HG02571 (cell line): Measurements from ENCODE around the gene MX2.
"Not testable (repeated sequence)": the region's sequence is repeated elsewhere in the genome, so short reads cannot be mapped to it uniquely, and the experiment has no call there.

Experiments
- ATAC-seq: cut with Tn5 transposase; IDR thresholded peaks from one replicate; pipeline ENCODE4 v1.9.1; 2021; ENCODE audit warnings: mild to moderate bottlenecking, moderate library complexity; ENCODE audit not compliant: unreplicated experiment

Gene MX2

GRCh38 chr21:41361786-41362604 is at the start of gene MX2:
TSS of gene MX2 (plus strand) at chr21:41362027. CDS start at chr21:41376907, 14,880 bp downstream.
- ATAC-seq: peak; percentile 49

GRCh38 chr21:41313285-41314164 is 48.3 kb upstream of the MX2 start:
- not testable (repeated sequence) for ATAC-seq

- ATAC-seq: no peak
Observed at GRCh38 chr21:41315726-41316125, 46.1 kb upstream of the MX2 start.

GRCh38 chr21:41316200-41317062 is 45.4 kb upstream of the MX2 start, which contains the start of gene FAM3B:
TSS of gene FAM3B (plus strand) at chr21:41316801. CDS start at chr21:41316880, 79 bp downstream.
- ATAC-seq: no peak

- ATAC-seq: no peak
Observed at GRCh38 chr21:41317063-41317392, 44.8 kb upstream of the MX2 start.

- no peak for ATAC-seq
Observed at GRCh38 chr21:41317458-41317857, 44.4 kb upstream of the MX2 start.

- ATAC-seq: no peak
Observed at GRCh38 chr21:41318218-41318617, 43.6 kb upstream of the MX2 start.

- ATAC-seq: no peak
Observed at GRCh38 chr21:41319273-41319672, 42.6 kb upstream of the MX2 start.

- ATAC-seq: no peak
Observed at GRCh38 chr21:41321211-41321907, 40.5 kb upstream of the MX2 start.

GRCh38 chr21:41321908-41322495 is 39.8 kb upstream of the MX2 start:
- no peak for ATAC-seq

GRCh38 chr21:41322496-41323382 is 39.1 kb upstream of the MX2 start:
- ATAC-seq: no peak

- ATAC-seq: no peak
Observed at GRCh38 chr21:41325138-41325912, 36.5 kb upstream of the MX2 start.

- no peak for ATAC-seq
Observed at GRCh38 chr21:41326414-41327080, 35.3 kb upstream of the MX2 start.

GRCh38 chr21:41327753-41328152 is 34.1 kb upstream of the MX2 start:
- ATAC-seq: no peak

- ATAC-seq: no peak
Observed at GRCh38 chr21:41328660-41329607, 32.9 kb upstream of the MX2 start.

GRCh38 chr21:41333752-41334151 is 28.1 kb upstream of the MX2 start:
- no peak for ATAC-seq

- ATAC-seq: no peak
Observed at GRCh38 chr21:41337515-41337914, 24.3 kb upstream of the MX2 start.
